K562 (cell line): Measurements from ENCODE around the gene SGK1. TPM values are rescaled to one million over a fixed set of nuclear protein-coding genes. Genes with fewer than 3 reads are reported as not detected.

Experiments used
- BCOR ChIP-seq: fragments of 450-650 bp; IDR thresholded peaks from 2 replicates; pipeline ENCODE4 v1.6.1; 2016
- EZH2 ChIP-seq: IDR thresholded peaks from 2 replicates; pipeline ENCODE4 v1.6.1; 2012; ENCODE audit warnings: low read depth, mild to moderate bottlenecking, inconsistent platforms, low read length, borderline replicate concordance
- HDAC6 ChIP-seq: IDR thresholded peaks from 2 replicates; pipeline ENCODE4 v1.6.1; 2012; ENCODE audit warnings: low read depth, mild to moderate bottlenecking, control low read depth, inconsistent platforms, low read length, moderate library complexity
- KDM5B ChIP-seq: fragments of 200-600 bp; sonication (generic); IDR thresholded peaks from 2 replicates; pipeline ENCODE4 v1.6.1; 2012; ENCODE audit warnings: low read depth, mild to moderate bottlenecking, moderate library complexity, low read length, control low read depth, inconsistent platforms; ENCODE audit not compliant: insufficient replicate concordance
- KLF13 ChIP-seq: fragments of 450-650 bp; IDR thresholded peaks from 2 replicates; pipeline ENCODE4 v1.6.1; 2016; ENCODE audit warnings: missing genetic modification characterization, low read depth, mild to moderate bottlenecking, missing compliant biosample characterization, moderate library complexity, borderline replicate concordance
- SMAD3 ChIP-seq: fragments of 450-650 bp; formaldehyde crosslinking; conservative IDR thresholded peaks from 2 replicates; pipeline ENCODE4 v1.4.0; 2020; ENCODE audit warnings: mild to moderate bottlenecking
- SOX6 ChIP-seq: fragments of 450-650 bp; IDR thresholded peaks from 2 replicates; pipeline ENCODE4 v1.6.1; 2014; ENCODE audit warnings: mild to moderate bottlenecking
- SREBF1 ChIP-seq: fragments of 150-350 bp; IDR thresholded peaks from 2 replicates; pipeline ENCODE4 v1.6.1; 2014; ENCODE audit warnings: antibody characterized with exemption, low read depth, low read length, borderline replicate concordance
- STAG1 ChIP-seq: sonication (generic); formaldehyde crosslinking; IDR thresholded peaks from 2 replicates; pipeline ENCODE4 v1.5.0; 2020; ENCODE audit warnings: missing genetic modification reagents, borderline replicate concordance
- ZFP36 ChIP-seq: fragments of 150-350 bp; IDR thresholded peaks from 2 replicates; pipeline ENCODE4 v1.6.1; 2018; ENCODE audit warnings: low read length, low read depth; ENCODE audit not compliant: partially characterized antibody
- ZNF408 ChIP-seq: fragments of 250-450 bp; sonication (Bioruptor Pico); IDR thresholded peaks from 2 replicates; pipeline ENCODE4 v1.4.0; 2020; ENCODE audit warnings: low read depth, mild to moderate bottlenecking, moderate library complexity
- ZNF583 ChIP-seq: fragments of 250-450 bp; sonication (Bioruptor Pico); IDR thresholded peaks from 2 replicates; pipeline ENCODE4 v1.4.0; 2020
- polyA plus RNA-seq, 8 experiments: library from polyadenylated mRNA; depleted of rRNA in 4 of 8; stranded (reverse) in 5 of 8; unstranded in 3 of 8; fragments of >200 nt; fragmentation: Nextera tagmentation in 2 of 8; fragmentation: Illumina TruSeq in 1 of 8; extraction: Ambion mirVana in 2 of 8; extraction: Trizol in 1 of 8; gene quantifications; 2 replicates each; pipeline versions ENCODE4 v1.2.1 to v1.2.3, GENCODE V29; 2011 to 2014; ENCODE audit warnings: inconsistent platforms in 1 of 8, missing spikeins in 1 of 8
- total RNA-seq, 7 experiments: library from RNA; depleted of rRNA in 6 of 7; stranded (reverse); fragments of >200 nt in 6 of 7; fragmentation: Illumina TruSeq in 2 of 7; extraction: Trizol in 2 of 7; gene quantifications; 2 replicates each; pipeline versions ENCODE4 v1.2.1 to v1.2.3, GENCODE V29; 2011 to 2021; ENCODE audit warnings: low replicate concordance in 1 of 7
- TF ChIP-seq, protein P1 (sequence below): fragments of 450-650 bp; IDR thresholded peaks from 2 replicates; pipeline ENCODE4 v1.6.1; 2016; ENCODE audit warnings: low read depth
- TF ChIP-seq, protein P2 (sequence below): fragments of 450-650 bp; IDR thresholded peaks from 2 replicates; pipeline ENCODE4 v1.7.1; 2018; ENCODE audit warnings: mild to moderate bottlenecking, low read depth; ENCODE audit not compliant: partially characterized antibody

Gene SGK1
- total and polyA plus RNA-seq, 9 of the 15 experiments (the other 6 are each of a cell fraction or from before 2014, with no cell fraction given), result 3.5 to 7.2 (median 3.9) TPM

DNA sequence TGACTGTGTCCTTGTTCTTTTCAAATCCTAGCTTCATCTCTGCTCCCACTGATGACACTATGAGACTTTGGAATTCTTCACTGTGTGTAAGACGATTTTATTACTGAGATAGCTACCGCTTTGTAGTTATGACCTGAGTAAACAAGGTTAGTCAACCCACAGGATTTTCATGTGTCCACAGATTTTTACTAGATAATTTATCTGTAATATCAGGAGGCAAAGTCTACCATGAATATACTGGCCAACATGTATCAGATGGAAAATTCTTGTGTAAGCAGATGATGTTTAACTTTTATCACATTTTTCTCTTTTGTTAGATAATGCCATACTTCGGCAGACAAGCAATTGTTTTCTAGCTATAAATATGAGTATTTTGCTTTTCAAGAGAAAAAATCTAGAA, 119.8 kb downstream of the SGK1 start (continued):
- TF ChIP-seq, protein P1, sequence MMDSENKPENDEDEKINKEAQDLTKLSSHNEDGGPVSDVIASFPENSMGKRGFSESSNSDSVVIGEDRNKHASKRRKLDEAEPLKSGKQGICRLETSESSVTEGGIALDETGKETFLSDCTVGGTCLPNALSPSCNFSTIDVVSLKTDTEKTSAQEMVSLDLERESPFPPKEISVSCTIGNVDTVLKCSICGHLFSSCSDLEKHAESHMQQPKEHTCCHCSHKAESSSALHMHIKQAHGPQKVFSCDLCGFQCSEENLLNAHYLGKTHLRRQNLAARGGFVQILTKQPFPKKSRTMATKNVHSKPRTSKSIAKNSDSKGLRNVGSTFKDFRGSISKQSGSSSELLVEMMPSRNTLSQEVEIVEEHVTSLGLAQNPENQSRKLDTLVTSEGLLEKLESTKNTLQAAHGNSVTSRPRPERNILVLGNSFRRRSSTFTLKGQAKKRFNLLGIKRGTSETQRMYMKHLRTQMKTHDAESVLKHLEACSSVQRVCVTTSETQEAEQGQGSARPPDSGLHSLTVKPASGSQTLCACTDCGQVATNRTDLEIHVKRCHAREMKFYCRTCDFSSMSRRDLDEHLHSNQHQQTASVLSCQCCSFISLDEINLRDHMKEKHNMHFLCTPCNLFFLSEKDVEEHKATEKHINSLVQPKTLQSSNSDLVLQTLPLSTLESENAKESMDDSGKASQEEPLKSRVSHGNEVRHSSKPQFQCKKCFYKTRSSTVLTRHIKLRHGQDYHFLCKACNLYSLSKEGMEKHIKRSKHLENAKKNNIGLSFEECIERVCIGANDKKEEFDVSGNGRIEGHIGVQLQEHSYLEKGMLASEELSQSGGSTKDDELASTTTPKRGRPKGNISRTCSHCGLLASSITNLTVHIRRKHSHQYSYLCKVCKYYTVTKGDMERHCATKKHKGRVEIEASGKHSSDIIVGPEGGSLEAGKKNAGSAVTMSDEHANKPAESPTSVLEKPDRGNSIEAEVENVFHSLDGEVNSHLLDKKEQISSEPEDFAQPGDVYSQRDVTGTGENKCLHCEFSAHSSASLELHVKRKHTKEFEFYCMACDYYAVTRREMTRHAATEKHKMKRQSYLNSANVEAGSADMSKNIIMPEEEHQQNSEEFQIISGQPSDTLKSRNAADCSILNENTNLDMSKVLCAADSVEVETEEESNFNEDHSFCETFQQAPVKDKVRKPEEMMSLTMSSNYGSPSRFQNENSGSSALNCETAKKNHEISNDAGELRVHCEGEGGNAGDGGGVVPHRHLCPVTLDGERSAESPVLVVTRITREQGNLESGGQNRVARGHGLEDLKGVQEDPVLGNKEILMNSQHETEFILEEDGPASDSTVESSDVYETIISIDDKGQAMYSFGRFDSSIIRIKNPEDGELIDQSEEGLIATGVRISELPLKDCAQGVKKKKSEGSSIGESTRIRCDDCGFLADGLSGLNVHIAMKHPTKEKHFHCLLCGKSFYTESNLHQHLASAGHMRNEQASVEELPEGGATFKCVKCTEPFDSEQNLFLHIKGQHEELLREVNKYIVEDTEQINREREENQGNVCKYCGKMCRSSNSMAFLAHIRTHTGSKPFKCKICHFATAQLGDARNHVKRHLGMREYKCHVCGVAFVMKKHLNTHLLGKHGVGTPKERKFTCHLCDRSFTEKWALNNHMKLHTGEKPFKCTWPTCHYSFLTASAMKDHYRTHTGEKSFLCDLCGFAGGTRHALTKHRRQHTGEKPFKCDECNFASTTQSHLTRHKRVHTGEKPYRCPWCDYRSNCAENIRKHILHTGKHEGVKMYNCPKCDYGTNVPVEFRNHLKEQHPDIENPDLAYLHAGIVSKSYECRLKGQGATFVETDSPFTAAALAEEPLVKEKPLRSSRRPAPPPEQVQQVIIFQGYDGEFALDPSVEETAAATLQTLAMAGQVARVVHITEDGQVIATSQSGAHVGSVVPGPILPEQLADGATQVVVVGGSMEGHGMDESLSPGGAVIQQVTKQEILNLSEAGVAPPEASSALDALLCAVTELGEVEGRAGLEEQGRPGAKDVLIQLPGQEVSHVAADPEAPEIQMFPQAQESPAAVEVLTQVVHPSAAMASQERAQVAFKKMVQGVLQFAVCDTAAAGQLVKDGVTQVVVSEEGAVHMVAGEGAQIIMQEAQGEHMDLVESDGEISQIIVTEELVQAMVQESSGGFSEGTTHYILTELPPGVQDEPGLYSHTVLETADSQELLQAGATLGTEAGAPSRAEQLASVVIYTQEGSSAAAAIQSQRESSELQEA, result no peak
- TF ChIP-seq ZNF408 (CRISPR knock-in tag) (no peak), SREBF1 (no peak), HDAC6 (no peak), KLF13 (tag) (no peak), EZH2 (no peak), ZNF583 (CRISPR knock-in tag) (no peak), SMAD3 (CRISPR knock-in tag) (no peak), KDM5B (no peak), SOX6 (peak; percentile 87), STAG1 (CRISPR knock-in tag) (no peak), BCOR (no peak), ZFP36 (no peak)
- TF ChIP-seq, protein P2, sequence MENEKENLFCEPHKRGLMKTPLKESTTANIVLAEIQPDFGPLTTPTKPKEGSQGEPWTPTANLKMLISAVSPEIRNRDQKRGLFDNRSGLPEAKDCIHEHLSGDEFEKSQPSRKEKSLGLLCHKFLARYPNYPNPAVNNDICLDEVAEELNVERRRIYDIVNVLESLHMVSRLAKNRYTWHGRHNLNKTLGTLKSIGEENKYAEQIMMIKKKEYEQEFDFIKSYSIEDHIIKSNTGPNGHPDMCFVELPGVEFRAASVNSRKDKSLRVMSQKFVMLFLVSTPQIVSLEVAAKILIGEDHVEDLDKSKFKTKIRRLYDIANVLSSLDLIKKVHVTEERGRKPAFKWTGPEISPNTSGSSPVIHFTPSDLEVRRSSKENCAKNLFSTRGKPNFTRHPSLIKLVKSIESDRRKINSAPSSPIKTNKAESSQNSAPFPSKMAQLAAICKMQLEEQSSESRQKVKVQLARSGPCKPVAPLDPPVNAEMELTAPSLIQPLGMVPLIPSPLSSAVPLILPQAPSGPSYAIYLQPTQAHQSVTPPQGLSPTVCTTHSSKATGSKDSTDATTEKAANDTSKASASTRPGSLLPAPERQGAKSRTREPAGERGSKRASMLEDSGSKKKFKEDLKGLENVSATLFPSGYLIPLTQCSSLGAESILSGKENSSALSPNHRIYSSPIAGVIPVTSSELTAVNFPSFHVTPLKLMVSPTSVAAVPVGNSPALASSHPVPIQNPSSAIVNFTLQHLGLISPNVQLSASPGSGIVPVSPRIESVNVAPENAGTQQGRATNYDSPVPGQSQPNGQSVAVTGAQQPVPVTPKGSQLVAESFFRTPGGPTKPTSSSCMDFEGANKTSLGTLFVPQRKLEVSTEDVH, result no peak
